Progenitor cell of endocrine pancreas (in vitro differentiated cells): ENCODE results near the gene KLHL15. TPM values are rescaled to one million over a fixed set of nuclear protein-coding genes. Genes with fewer than 3 reads are reported as not detected.

ENCODE experiments used
- DNase-seq: peaks from one replicate; pipeline ENCODE4 v3.0.0; 2021; ENCODE audit warnings: low spot score; ENCODE audit not compliant: unreplicated experiment
- H3K27ac Mint-ChIP-seq: 2 replicates; pipeline ENCODE4 v1.8.0; 2021; ENCODE audit warnings: mild to moderate bottlenecking, moderate library complexity, mixed read lengths
- H3K27me3 Mint-ChIP-seq: 2 replicates; pipeline ENCODE4 v1.8.0; 2021; ENCODE audit warnings: mixed read lengths
- H3K36me3 Mint-ChIP-seq: 2 replicates; pipeline ENCODE4 v1.8.0; 2022; ENCODE audit warnings: mixed read lengths; ENCODE audit not compliant: insufficient read depth
- H3K4me1 Mint-ChIP-seq: 2 replicates; pipeline ENCODE4 v1.8.0; 2021; ENCODE audit warnings: low read depth, mixed read lengths
- H3K4me3 Mint-ChIP-seq: 2 replicates; pipeline ENCODE4 v1.8.0; 2021; ENCODE audit warnings: low read depth, mild to moderate bottlenecking, moderate library complexity, mixed read lengths
- H3K9me3 Mint-ChIP-seq: 2 replicates; pipeline ENCODE4 v1.8.0; 2021; ENCODE audit warnings: low read depth, mixed read lengths
- CTCF ChIP-seq: fragments of 200-600 bp; sonication (generic); IDR thresholded peaks from one replicate; pipeline ENCODE4 v1.5.0; 2021; ENCODE audit warnings: antibody characterized with exemption, mild to moderate bottlenecking; ENCODE audit not compliant: unreplicated experiment
- total RNA-seq: library from RNA; stranded (reverse); gene quantifications from 2 replicates; pipeline ENCODE4 v1.2.1, GENCODE V29; 2021

KLHL15 gene
- total RNA-seq, 1 donor from 2014 or later: 16.0 TPM

GRCh38 chrX:24019448-24019847 lies 7.5 kb downstream of the KLHL15 start:
- Mint-ChIP-seq H3K4me3 (no peak overlapping the region), H3K4me1 (peaks cover 11% of the 10 kb centered on the region), H3K36me3 (peaks cover 8% of the 10 kb centered on the region), H3K27ac (peak overlapping the region; percentile 20), H3K9me3 (no peaks in the 10 kb centered on the region), H3K27me3 (no peaks in the 10 kb centered on the region)
- no peak for TF ChIP-seq CTCF
- no peak for DNase-seq

- no peak for TF ChIP-seq CTCF
- Mint-ChIP-seq H3K4me3 (no peak overlapping the region), H3K4me1 (peaks cover 13% of the 10 kb centered on the region), H3K27ac (no peak overlapping the region), H3K9me3 (no peaks in the 10 kb centered on the region), H3K36me3 (peaks cover 8% of the 10 kb centered on the region), H3K27me3 (no peaks in the 10 kb centered on the region)
- DNase-seq: no peak
Observed at GRCh38 chrX:24018809-24019208, 8.2 kb downstream of the KLHL15 start.

GRCh38 chrX:24017674-24018073 lies 9.3 kb downstream of the KLHL15 start:
- DNase-seq: no peak
- H3K27ac Mint-ChIP-seq: no peak overlapping the region
- no peak overlapping the region for H3K4me3 Mint-ChIP-seq
- H3K9me3 Mint-ChIP-seq: no peaks in the 10 kb centered on the region
- H3K36me3 Mint-ChIP-seq: peaks cover 8% of the 10 kb centered on the region
- no peak for TF ChIP-seq CTCF
- H3K27me3 Mint-ChIP-seq: no peaks in the 10 kb centered on the region
- peaks cover 6% of the 10 kb centered on the region for H3K4me1 Mint-ChIP-seq

- Mint-ChIP-seq H3K9me3 (no peaks in the 10 kb centered on the region), H3K4me1 (peaks cover 2% of the 10 kb centered on the region), H3K4me3 (no peak overlapping the region), H3K27ac (no peak overlapping the region), H3K36me3 (peaks cover 10% of the 10 kb centered on the region), H3K27me3 (no peaks in the 10 kb centered on the region)
- TF ChIP-seq CTCF: no peak
- DNase-seq: no peak
Observed at GRCh38 chrX:24014388-24015018, 12.5 kb downstream of the KLHL15 start.

GRCh38 chrX:24012266-24012665 lies 14.7 kb downstream of the KLHL15 start:
- H3K27ac Mint-ChIP-seq: no peak overlapping the region
- H3K4me3 Mint-ChIP-seq: no peak overlapping the region
- DNase-seq: no peak
- H3K36me3 Mint-ChIP-seq: peaks cover 11% of the 10 kb centered on the region
- H3K27me3 Mint-ChIP-seq: no peaks in the 10 kb centered on the region
- H3K9me3 Mint-ChIP-seq: no peaks in the 10 kb centered on the region
- peaks cover 4% of the 10 kb centered on the region for H3K4me1 Mint-ChIP-seq
- TF ChIP-seq CTCF: no peak
